ENCODE results near the gene MLLT10. TPM values are rescaled to one million over a fixed set of nuclear protein-coding genes. Genes with fewer than 3 reads are reported as not detected.

Gene MLLT10
- total RNA-seq, 1 donor from 2014 or later = 32.3 TPM

DNA sequence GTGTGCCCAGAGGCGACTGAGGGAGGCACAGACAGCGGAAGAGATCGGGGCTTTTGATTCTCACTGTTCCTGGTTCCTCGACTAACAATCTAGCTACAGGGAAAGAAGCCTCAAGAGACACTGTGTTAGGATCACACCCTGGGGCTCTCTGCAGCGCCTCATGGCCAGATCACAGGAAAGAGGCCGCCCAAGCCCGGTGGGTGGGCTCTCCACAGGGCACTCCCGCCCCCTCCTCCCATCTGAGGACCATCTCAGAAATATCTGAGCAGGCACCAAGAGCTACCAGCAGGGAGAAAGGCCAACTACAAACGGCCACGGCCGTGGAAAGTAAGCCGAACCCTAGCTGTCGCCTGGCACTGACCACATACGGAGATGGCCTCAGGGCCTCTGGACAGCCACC, 224.2 kb downstream of the MLLT10 start:
- Histone ChIP-seq H3K36me3 (ENCODE audit: control insufficient read depth, insufficient read depth, low read length) (no peaks in the 10 kb centered on the region), H3K4me3 (ENCODE audit: low read depth, low read length) (no peak overlapping the region), H3K27me3 (ENCODE audit: control insufficient read depth, insufficient read depth, low read length) (no peaks in the 10 kb centered on the region)
- no peak for DNase-seq (ENCODE audit: low read depth)
- TF ChIP-seq, protein P1, sequence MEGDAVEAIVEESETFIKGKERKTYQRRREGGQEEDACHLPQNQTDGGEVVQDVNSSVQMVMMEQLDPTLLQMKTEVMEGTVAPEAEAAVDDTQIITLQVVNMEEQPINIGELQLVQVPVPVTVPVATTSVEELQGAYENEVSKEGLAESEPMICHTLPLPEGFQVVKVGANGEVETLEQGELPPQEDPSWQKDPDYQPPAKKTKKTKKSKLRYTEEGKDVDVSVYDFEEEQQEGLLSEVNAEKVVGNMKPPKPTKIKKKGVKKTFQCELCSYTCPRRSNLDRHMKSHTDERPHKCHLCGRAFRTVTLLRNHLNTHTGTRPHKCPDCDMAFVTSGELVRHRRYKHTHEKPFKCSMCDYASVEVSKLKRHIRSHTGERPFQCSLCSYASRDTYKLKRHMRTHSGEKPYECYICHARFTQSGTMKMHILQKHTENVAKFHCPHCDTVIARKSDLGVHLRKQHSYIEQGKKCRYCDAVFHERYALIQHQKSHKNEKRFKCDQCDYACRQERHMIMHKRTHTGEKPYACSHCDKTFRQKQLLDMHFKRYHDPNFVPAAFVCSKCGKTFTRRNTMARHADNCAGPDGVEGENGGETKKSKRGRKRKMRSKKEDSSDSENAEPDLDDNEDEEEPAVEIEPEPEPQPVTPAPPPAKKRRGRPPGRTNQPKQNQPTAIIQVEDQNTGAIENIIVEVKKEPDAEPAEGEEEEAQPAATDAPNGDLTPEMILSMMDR (IDR thresholded peaks at IDR 0.05; ENCODE audit: insufficient read depth, low read length, poor library complexity, severe bottlenecking) = no peak

DNA sequence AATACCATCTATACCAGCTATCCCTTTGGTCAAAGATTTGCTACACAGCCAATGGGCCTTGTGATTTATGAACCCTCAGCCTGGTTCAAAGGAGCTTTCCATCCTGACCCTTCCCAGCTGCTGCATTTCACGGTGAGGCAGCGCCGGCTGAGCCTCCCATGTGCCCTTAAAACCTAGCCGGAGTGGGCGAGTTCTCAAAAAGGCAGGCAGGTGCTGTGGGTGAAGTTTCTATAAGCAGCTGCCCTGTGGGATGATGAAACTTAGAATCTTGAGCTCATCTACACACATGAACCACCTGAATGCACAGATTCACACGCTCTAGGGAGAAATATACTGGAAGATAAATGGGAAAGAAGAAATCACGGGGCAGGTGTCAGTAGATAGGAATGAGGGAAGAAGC, 224.7 kb downstream of the MLLT10 start:
- TF ChIP-seq, protein P1 (IDR thresholded peaks at IDR 0.05; ENCODE audit: insufficient read depth, low read length, poor library complexity, severe bottlenecking) = no peak
- Histone ChIP-seq H3K36me3 (ENCODE audit: control insufficient read depth, insufficient read depth, low read length) (no peaks in the 10 kb centered on the region), H3K27me3 (ENCODE audit: control insufficient read depth, insufficient read depth, low read length) (no peaks in the 10 kb centered on the region), H3K4me3 (ENCODE audit: low read depth, low read length) (no peak overlapping the region)
- DNase-seq (ENCODE audit: low read depth) = no peak

DNA sequence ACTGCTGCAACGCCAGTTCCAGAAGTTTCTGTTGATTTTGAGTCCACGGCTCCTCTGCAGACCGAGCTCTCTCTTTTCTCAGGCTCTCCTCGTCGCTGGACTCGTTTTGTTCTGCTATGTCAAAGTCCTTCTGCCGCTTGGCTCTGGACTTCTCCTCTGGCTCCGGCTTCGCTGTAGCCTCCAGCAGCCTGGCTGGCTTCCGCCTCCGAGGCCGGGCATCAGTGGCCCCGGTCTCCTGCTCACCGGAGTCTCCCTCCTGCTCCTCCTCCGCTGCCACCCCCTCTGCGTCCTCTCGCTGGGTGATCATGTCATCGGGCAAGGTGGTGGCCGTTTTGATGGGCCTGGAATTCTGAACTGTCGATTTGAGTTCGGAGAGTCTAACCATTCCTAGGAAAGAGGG, 225.2 kb downstream of the MLLT10 start:
- no peaks in the 10 kb centered on the region for H3K27me3 ChIP-seq (ENCODE audit: control insufficient read depth, insufficient read depth, low read length)
- H3K36me3 ChIP-seq (ENCODE audit: control insufficient read depth, insufficient read depth, low read length) = no peaks in the 10 kb centered on the region
- TF ChIP-seq, protein P1 (IDR thresholded peaks at IDR 0.05; ENCODE audit: insufficient read depth, low read length, poor library complexity, severe bottlenecking) = no peak
- no peak overlapping the region for H3K4me3 ChIP-seq (ENCODE audit: low read depth, low read length)
- DNase-seq (ENCODE audit: low read depth) = no peak

DNA sequence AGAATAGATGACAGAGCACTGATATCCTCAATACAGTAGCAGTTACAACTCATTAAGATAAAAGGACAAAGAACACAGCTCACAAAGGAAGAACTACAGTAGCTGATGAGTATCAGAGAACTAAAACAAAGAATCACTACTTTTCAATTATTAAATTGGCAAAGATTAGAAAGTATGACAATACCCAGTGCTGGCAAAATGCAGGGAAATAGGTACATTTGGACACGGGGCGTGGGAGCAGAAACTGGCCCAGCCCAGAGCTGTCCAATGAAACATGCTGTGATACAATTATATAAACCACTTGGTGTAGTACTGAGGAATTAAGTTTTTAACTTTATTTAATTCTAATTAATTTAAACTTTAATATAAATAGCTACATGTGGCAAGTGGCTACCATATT, 226.3 kb downstream of the MLLT10 start:
- H3K36me3 ChIP-seq (ENCODE audit: control insufficient read depth, insufficient read depth, low read length) = peaks cover 1% of the 10 kb centered on the region
- no peak for DNase-seq (ENCODE audit: low read depth)
- no peak overlapping the region for H3K4me3 ChIP-seq (ENCODE audit: low read depth, low read length)
- H3K27me3 ChIP-seq (ENCODE audit: control insufficient read depth, insufficient read depth, low read length) = no peaks in the 10 kb centered on the region
- TF ChIP-seq, protein P1 (IDR thresholded peaks at IDR 0.05; ENCODE audit: insufficient read depth, low read length, poor library complexity, severe bottlenecking) = no peak

DNA sequence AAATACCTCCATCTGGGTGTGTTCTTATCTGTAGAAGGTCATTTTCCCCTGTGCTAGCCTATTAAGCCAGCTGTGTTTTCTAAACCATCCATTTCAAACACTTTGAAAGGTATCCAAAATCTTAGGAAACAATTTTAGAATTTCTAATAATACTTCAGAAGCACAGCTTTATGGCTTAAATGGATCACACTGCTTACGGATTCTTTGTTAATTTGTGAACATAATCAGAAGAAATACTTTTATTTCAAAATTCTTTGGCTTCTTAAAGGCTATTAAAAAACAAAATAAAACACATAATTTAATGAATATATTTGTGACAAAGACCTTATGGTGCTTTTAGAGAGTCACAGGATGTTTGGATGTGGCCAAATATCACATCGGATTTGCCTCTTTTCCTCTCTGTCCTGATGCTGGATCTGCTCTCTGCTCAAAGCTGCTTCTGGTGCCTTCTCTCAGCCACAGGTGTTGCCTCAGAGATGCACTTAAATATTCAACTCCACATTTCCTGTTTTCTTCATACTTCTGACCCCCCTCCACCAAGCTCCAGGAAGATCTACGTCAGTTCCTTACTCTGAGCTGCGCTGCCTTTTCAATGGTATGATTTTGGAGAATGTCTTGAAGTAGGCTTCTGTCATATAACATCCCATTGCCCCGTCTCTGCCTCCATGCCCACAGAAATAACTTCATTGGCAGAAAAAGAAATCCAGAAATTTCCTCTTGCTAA, 230.6 kb downstream of the MLLT10 start:
- DNase-seq (ENCODE audit: low read depth) = no peak
- Histone ChIP-seq H3K36me3 (ENCODE audit: control insufficient read depth, insufficient read depth, low read length) (peaks cover 1% of the 10 kb centered on the region), H3K4me3 (ENCODE audit: low read depth, low read length) (no peak overlapping the region), H3K27me3 (ENCODE audit: control insufficient read depth, insufficient read depth, low read length) (no peaks in the 10 kb centered on the region)
- TF ChIP-seq, protein P1 (IDR thresholded peaks at IDR 0.05; ENCODE audit: insufficient read depth, low read length, poor library complexity, severe bottlenecking) = no peak

DNA sequence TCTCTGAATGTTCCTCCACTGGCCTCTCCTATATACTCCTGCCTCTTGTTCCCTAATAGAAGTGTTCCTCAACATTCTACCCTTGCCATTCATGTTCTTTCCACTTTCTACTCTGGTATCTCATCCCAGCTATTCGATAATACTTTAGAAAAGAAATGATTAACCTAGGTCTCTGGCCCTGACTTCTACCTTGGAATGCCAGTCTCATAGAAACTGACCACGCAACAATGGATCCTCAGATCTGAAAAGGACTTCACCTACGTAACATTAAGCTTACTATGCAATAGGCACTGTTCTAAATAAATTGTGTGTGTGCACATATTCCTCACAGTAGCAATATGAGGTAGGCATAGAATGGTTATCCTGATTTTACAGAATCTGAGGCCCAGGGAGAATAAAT, 235.0 kb downstream of the MLLT10 start:
- DNase-seq (ENCODE audit: low read depth) = no peak
- Histone ChIP-seq H3K27me3 (ENCODE audit: control insufficient read depth, insufficient read depth, low read length) (no peaks in the 10 kb centered on the region), H3K4me3 (ENCODE audit: low read depth, low read length) (no peak overlapping the region), H3K36me3 (ENCODE audit: control insufficient read depth, insufficient read depth, low read length) (peaks cover 1% of the 10 kb centered on the region)
- TF ChIP-seq, protein P1 (IDR thresholded peaks at IDR 0.05; ENCODE audit: insufficient read depth, low read length, poor library complexity, severe bottlenecking) = no peak
